GM10248 (cell line): ENCODE measurements around the gene PDCD2.
"Not testable (repeated sequence)": the region's sequence is repeated elsewhere in the genome, so short reads cannot be mapped to it uniquely, and the experiment has no call there.

Experiments
- CTCF ChIA-PET: fragments of 300-600 bp; sonication (Branson Sonifier 250); formaldehyde crosslinking; extraction: SDS; loops from one replicate; lab custom pipeline; 2021; ENCODE audit warnings: antibody characterized with exemption; lab: Yijun Ruan, JAX
- POLR2A ChIA-PET: fragments of 350-650 bp; sonication (Branson Sonifier 250); formaldehyde crosslinking; extraction: SDS; loops from one replicate; lab custom pipeline; 2020; ENCODE audit warnings: antibody characterized with exemption; lab: Yijun Ruan, JAX
- DNase-seq: peaks from one replicate; pipeline ENCODE4 v3.0.0; 2012; ENCODE audit errors: extremely low spot score
- TF ChIP-seq, protein P1 (sequence below): IDR thresholded peaks from 2 replicates; pipeline ENCODE4 v1.5.1; 2012; ENCODE audit warnings: mild to moderate bottlenecking, low read depth; ENCODE audit errors: extremely low read depth, missing control alignments, control extremely low read depth

Gene PDCD2

GRCh38 chr6:170532867-170533488, 51.5 kb downstream of the PDCD2 start:
- TF ChIP-seq, protein P1, sequence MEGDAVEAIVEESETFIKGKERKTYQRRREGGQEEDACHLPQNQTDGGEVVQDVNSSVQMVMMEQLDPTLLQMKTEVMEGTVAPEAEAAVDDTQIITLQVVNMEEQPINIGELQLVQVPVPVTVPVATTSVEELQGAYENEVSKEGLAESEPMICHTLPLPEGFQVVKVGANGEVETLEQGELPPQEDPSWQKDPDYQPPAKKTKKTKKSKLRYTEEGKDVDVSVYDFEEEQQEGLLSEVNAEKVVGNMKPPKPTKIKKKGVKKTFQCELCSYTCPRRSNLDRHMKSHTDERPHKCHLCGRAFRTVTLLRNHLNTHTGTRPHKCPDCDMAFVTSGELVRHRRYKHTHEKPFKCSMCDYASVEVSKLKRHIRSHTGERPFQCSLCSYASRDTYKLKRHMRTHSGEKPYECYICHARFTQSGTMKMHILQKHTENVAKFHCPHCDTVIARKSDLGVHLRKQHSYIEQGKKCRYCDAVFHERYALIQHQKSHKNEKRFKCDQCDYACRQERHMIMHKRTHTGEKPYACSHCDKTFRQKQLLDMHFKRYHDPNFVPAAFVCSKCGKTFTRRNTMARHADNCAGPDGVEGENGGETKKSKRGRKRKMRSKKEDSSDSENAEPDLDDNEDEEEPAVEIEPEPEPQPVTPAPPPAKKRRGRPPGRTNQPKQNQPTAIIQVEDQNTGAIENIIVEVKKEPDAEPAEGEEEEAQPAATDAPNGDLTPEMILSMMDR = no peak
- ChIA-PET CTCF (interaction anchor here (1.7 to 2.3 kb wide), 2 partner anchors 16 to 701 kb away, joined by 6 to 7 read pairs; no protein-coding TSS in a partner anchor), POLR2A (no interaction called here)
- DNase-seq = no peak

DNA sequence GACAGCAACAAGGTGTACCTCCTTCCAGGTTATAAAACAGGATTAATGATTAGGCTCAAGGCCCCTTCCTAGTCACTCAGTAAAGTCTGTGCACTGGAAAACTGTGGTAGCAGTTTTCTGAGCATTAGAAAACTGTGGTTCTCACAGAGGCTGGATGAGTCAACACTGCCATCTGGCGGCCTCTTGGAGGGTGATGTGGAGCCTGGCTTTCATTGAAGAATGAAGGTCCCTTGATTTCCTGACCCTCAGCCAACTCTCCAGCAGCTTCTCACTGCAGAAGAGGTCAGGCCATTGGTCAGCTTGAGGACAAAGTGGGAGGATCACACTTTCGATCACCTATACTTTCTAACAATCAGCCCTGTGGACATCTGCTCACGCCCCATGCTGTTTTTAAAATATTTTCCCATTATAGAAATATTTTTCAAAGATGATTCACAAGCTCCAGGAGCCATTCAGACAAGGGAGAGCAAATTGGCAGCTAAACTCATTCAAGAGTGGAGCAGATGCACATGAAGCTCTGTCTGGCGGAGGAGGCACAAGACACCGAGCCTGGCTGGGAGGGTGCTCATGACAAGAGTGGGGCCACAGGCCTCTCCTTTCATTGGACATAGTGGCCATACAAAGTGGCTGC, 54.5 kb downstream of the PDCD2 start:
- CTCF ChIA-PET = interaction anchor here (0.7 to 7.3 kb wide), 35 partner anchors 9 to 1638 kb away, joined by 3 to 105 read pairs (median 5); partner anchors contain the start of genes PSMB1 and TBP
- TF ChIP-seq, protein P1 = peak; percentile 84

DNA sequence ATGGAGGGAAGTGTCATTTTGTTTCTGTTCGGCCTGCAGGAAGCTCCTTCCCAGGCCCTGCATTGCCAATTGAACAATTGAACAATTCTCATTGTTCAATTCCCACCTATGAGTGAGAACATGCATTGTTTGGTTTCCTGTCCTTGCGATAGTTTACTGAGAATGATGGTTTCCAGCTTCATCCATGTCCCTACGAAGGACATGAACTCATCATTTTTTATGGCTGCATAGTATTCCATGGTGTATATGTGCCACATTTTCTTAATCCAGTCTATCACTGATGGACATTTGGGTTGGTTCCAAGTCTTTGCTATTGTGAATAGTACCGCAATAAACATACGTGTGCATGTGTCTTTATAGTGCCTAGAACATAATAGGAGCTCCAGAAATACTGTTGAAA, 56.4 kb downstream of the PDCD2 start:
- DNase-seq, POLR2A ChIA-PET: not testable (repeated sequence)
- CTCF ChIA-PET = interaction anchor here (1.1 to 7.3 kb wide), 9 partner anchors 11 to 754 kb away, joined by 3 to 105 read pairs (median 4); no protein-coding TSS in a partner anchor

More for the DNA sequence above, 54.5 kb downstream of the PDCD2 start:
- POLR2A ChIA-PET = no interaction called here
- peak; percentile 70 for DNase-seq

DNA sequence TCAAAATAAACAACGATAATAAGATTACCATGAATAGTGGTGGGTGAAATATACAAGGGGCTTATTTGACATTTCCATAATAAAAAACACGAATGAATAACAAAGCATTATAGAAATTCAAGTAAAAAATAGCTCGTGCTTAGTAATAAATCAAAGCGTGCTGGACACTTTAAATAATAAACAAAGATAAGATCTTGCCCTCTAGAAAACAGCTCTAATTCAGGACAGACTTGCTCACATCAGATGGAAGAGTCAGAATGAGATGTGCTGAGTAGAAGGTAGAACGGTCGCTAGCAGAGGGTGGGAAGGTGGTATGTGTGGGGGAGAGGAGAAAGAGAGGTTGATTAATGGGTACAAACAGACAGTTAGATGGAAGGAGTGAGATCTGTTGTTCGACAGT, 58.6 kb downstream of the PDCD2 start:
- DNase-seq = no peak
- POLR2A ChIA-PET = no interaction called here
- TF ChIP-seq, protein P1 = no peak
- CTCF ChIA-PET = interaction anchor here (1.2 to 7.3 kb wide), 3 partner anchors 9 to 736 kb away, joined by 7 to 105 read pairs (median 7); no protein-coding TSS in a partner anchor
